ENCODE results near the gene KIR2DL3. TPM values are rescaled to one million over a fixed set of nuclear protein-coding genes. Genes with fewer than 3 reads are reported as not detected.

Gene KIR2DL3
- total RNA-seq, 1 experiment from 2014 or later: not detected

Other genes with a start within 250 kb of the KIR2DL3 start
- gene LAIR2, start 235.7 kb upstream of the KIR2DL3 start, total RNA-seq (2014; rRNA removed; shearing (Covaris generic)): not detected in 2 replicates
- gene LILRA2, start 164.7 kb upstream of the KIR2DL3 start, total RNA-seq (2014; rRNA removed; shearing (Covaris generic)): not detected in 2 replicates
- not detected in 2 replicates for gene LILRA1, start 144.9 kb upstream of the KIR2DL3 start, total RNA-seq (2014; rRNA removed; shearing (Covaris generic))
- gene LILRB1, start 108.0 kb upstream of the KIR2DL3 start, total RNA-seq (2014; rRNA removed; shearing (Covaris generic)): not detected in 2 replicates
- gene LILRB4, start 75.5 kb upstream of the KIR2DL3 start, total RNA-seq (2014; rRNA removed; shearing (Covaris generic)): not detected in 2 replicates
- not detected in 2 replicates for gene KIR3DL3, start 14.1 kb upstream of the KIR2DL3 start, total RNA-seq (2014; rRNA removed; shearing (Covaris generic))
- gene KIR2DL1, start 31.3 kb downstream of the KIR2DL3 start, total RNA-seq (2014; rRNA removed; shearing (Covaris generic)): not detected in 2 replicates
- gene KIR2DL4, start 65.1 kb downstream of the KIR2DL3 start, total RNA-seq (2014; rRNA removed; shearing (Covaris generic)): not detected in 2 replicates
- gene KIR3DL1, start 78.0 kb downstream of the KIR2DL3 start, total RNA-seq (2014; rRNA removed; shearing (Covaris generic)): not detected in 2 replicates
- not detected in 2 replicates for gene KIR2DS4, start 94.2 kb downstream of the KIR2DL3 start, total RNA-seq (2014; rRNA removed; shearing (Covaris generic))
- gene KIR3DL2, start 111.9 kb downstream of the KIR2DL3 start, total RNA-seq (2014; rRNA removed; shearing (Covaris generic)): not detected in 2 replicates
- gene FCAR, start 135.7 kb downstream of the KIR2DL3 start, total RNA-seq (2014; rRNA removed; shearing (Covaris generic)): not detected in 2 replicates
- gene NCR1, start 167.6 kb downstream of the KIR2DL3 start, total RNA-seq (2014; rRNA removed; shearing (Covaris generic)): not detected in 2 replicates
- 0.02 TPM in 1 of 2 replicates, not detected in the other for gene NLRP7, start 209.0 kb downstream of the KIR2DL3 start, total RNA-seq (2014; rRNA removed; shearing (Covaris generic))
- not detected in 2 replicates for gene NLRP2, start 227.9 kb downstream of the KIR2DL3 start, total RNA-seq (2014; rRNA removed; shearing (Covaris generic))